Mammary epithelial cell (primary cell): ENCODE data around the gene ZNF750.

Experiments
- EZH2 ChIP-seq: IDR thresholded peaks from 2 replicates; pipeline ENCODE4 v1.6.1; 2012; ENCODE audit warnings: low read length, inconsistent platforms, borderline replicate concordance
- TF ChIP-seq, protein P1 (sequence below), 2 donors: IDR thresholded peaks in 1 of 2; conservative IDR thresholded peaks in 1 of 2; 2 replicates each; pipeline ENCODE4 v1.5.1; 2011 to 2012; ENCODE audit warnings: inconsistent platforms in 2 of 2, low read length in 2 of 2, mild to moderate bottlenecking in 2 of 2, control low read depth in 1 of 2, low read depth in 1 of 2; ENCODE audit not compliant: insufficient read depth in 1 of 2; ENCODE audit errors: extremely low read depth in 1 of 2

- TF ChIP-seq, protein P1, sequence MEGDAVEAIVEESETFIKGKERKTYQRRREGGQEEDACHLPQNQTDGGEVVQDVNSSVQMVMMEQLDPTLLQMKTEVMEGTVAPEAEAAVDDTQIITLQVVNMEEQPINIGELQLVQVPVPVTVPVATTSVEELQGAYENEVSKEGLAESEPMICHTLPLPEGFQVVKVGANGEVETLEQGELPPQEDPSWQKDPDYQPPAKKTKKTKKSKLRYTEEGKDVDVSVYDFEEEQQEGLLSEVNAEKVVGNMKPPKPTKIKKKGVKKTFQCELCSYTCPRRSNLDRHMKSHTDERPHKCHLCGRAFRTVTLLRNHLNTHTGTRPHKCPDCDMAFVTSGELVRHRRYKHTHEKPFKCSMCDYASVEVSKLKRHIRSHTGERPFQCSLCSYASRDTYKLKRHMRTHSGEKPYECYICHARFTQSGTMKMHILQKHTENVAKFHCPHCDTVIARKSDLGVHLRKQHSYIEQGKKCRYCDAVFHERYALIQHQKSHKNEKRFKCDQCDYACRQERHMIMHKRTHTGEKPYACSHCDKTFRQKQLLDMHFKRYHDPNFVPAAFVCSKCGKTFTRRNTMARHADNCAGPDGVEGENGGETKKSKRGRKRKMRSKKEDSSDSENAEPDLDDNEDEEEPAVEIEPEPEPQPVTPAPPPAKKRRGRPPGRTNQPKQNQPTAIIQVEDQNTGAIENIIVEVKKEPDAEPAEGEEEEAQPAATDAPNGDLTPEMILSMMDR (conservative IDR thresholded peaks at IDR 0.05 in 1 of 2, IDR thresholded peaks at IDR 0.05 in 1 of 2; ENCODE audit: extremely low read depth in 1 of 2, insufficient read depth in 1 of 2, low read depth in 1 of 2, low read length in 2 of 2) = no peak
- TF ChIP-seq EZH2 = no peak
Observed at GRCh38 chr17:82838386-82839063, 1.3 kb downstream of the ZNF750 start.
